HepG2 (cell line): Measurements from ENCODE around the gene NCBP2. TPM values are rescaled to one million over a fixed set of nuclear protein-coding genes. Genes with fewer than 3 reads are reported as not detected.

Experiments
- ARID2 ChIP-seq: sonication (generic); formaldehyde crosslinking; IDR thresholded peaks from 2 replicates; pipeline ENCODE4 v1.8.1; 2022; ENCODE audit warnings: mild to moderate bottlenecking, missing genetic modification reagents, borderline replicate concordance
- FIP1L1 ChIP-seq: fragments of 200-400 bp; formaldehyde crosslinking; IDR thresholded peaks from 2 replicates; pipeline ENCODE4 v1.6.1; 2018; ENCODE audit warnings: low read depth, mild to moderate bottlenecking, low read length, moderate library complexity, borderline replicate concordance; ENCODE audit not compliant: insufficient read depth
- FOSL1 ChIP-seq: sonication (generic); formaldehyde crosslinking; IDR thresholded peaks from 2 replicates; pipeline ENCODE4 v1.9.0; 2021; ENCODE audit warnings: missing genetic modification reagents, borderline replicate concordance
- FOXO1 ChIP-seq: sonication (generic); formaldehyde crosslinking; IDR thresholded peaks from 2 replicates; pipeline ENCODE4 v1.4.0; 2020; ENCODE audit warnings: missing genetic modification reagents
- GABPA ChIP-seq, 2 experiments: IDR thresholded peaks; 2 replicates each; pipeline ENCODE4 v1.6.1; 2011 to 2016; ENCODE audit warnings: low read depth in 2 of 2, low read length in 1 of 2, missing biosample characterization in 1 of 2, missing genetic modification characterization in 1 of 2
- MIER2 ChIP-seq: IDR thresholded peaks from 2 replicates; pipeline ENCODE4 v1.6.1; 2016; ENCODE audit warnings: missing biosample characterization, missing genetic modification reagents
- SCMH1 ChIP-seq: sonication (generic); formaldehyde crosslinking; IDR thresholded peaks from 2 replicates; pipeline ENCODE4 v1.9.0; 2021; ENCODE audit warnings: missing genetic modification reagents, mild to moderate bottlenecking, borderline replicate concordance
- XRCC5 ChIP-seq: fragments of 200-400 bp; formaldehyde crosslinking; optimal IDR thresholded peaks from 2 replicates; pipeline ENCODE3; 2017; ENCODE audit warnings: mild to moderate bottlenecking, low read length
- ZNF124 ChIP-seq: sonication (generic); formaldehyde crosslinking; IDR thresholded peaks from 2 replicates; pipeline ENCODE4 v1.4.0; 2020; ENCODE audit warnings: missing genetic modification reagents
- ZNF430 ChIP-seq: sonication (generic); formaldehyde crosslinking; IDR thresholded peaks from 2 replicates; pipeline ENCODE4 v1.9.0; 2021; ENCODE audit warnings: mild to moderate bottlenecking, missing genetic modification reagents
- ZNF672 ChIP-seq: sonication (generic); formaldehyde crosslinking; IDR thresholded peaks from 2 replicates; pipeline ENCODE4 v1.8.1; 2022; ENCODE audit warnings: missing genetic modification reagents
- polyA plus RNA-seq, 8 experiments: library from polyadenylated mRNA; depleted of rRNA in 3 of 8; stranded (reverse) in 7 of 8; unstranded in 1 of 8; fragments of >200 nt; fragmentation: Illumina TruSeq in 4 of 8; extraction: Trizol in 4 of 8; gene quantifications; 2 replicates each; pipeline versions ENCODE4 v1.2.1 to v1.2.3, GENCODE V29; 2011 to 2016; ENCODE audit warnings: low read depth in 4 of 8, missing spikeins in 1 of 8, mixed read lengths in 1 of 8; ENCODE audit not compliant: insufficient read depth in 1 of 8
- total RNA-seq, 5 experiments: library from RNA; depleted of rRNA; stranded (reverse); fragments of >200 nt; fragmentation: Illumina TruSeq; extraction: Trizol; gene quantifications; 2 replicates each; pipeline ENCODE4 v1.2.3, GENCODE V29; 2016; ENCODE audit warnings: low read depth in 1 of 5
- TF ChIP-seq, protein P1 (sequence below): sonication (generic); formaldehyde crosslinking; IDR thresholded peaks from 2 replicates; pipeline ENCODE4 v1.5.1; 2020; ENCODE audit warnings: missing genetic modification reagents, mild to moderate bottlenecking, borderline replicate concordance
- TF ChIP-seq, protein P2 (sequence below): sonication (generic); formaldehyde crosslinking; IDR thresholded peaks from 2 replicates; pipeline ENCODE4 v1.5.0; 2020; ENCODE audit warnings: mild to moderate bottlenecking, missing genetic modification reagents
- TF ChIP-seq, protein P3 (sequence below): sonication (generic); formaldehyde crosslinking; IDR thresholded peaks from 2 replicates; pipeline ENCODE4 v1.8.1; 2023; ENCODE audit warnings: mild to moderate bottlenecking, missing genetic modification reagents
- TF ChIP-seq, protein P4 (sequence below): sonication (generic); formaldehyde crosslinking; IDR thresholded peaks from 2 replicates; pipeline ENCODE4 v1.4.0; 2020; ENCODE audit warnings: missing genetic modification reagents
- TF ChIP-seq, protein P5 (sequence below): sonication (generic); formaldehyde crosslinking; IDR thresholded peaks from 2 replicates; pipeline ENCODE4 v1.5.1; 2020; ENCODE audit warnings: mild to moderate bottlenecking, missing genetic modification reagents, moderate library complexity

The NCBP2 gene
- total and polyA plus RNA-seq, 2 of the 13 experiments (the other 11 are each of a cell fraction or from before 2014, with no cell fraction given) = 58.7 to 95.5 TPM

DNA sequence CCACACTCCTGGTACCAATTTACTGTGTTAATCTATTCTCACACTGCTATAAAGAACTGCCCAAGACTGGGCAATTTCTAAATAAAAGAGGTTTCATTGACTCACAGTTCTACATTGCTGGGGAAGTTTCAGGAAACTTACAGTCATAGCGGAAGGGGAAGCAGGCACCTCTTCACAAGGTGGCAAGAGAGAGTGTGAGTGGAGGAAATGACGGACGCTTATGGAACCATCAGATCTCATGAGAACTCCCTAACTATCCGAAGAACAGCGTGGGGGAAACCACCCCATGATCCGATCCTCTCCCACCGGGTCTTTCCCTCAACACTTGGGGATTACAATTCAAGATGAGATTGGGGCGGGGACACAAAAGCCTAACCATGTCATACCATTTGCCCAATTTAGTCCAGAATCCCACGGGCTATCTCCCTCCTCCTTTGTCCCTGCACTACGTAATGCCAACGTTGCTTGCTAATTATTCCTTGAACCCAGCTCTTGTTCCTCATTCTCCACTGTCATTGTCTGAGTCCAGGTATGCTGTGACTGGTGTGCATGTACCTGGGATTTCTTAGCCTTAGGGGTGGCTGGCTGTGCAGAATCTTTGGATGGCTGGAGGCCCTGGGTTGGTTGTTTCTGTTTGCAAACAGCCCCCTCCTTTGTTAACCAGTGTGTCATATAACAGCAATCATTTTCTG lies 22.9 kb upstream of the NCBP2 start (continued):
- TF ChIP-seq, protein P1, sequence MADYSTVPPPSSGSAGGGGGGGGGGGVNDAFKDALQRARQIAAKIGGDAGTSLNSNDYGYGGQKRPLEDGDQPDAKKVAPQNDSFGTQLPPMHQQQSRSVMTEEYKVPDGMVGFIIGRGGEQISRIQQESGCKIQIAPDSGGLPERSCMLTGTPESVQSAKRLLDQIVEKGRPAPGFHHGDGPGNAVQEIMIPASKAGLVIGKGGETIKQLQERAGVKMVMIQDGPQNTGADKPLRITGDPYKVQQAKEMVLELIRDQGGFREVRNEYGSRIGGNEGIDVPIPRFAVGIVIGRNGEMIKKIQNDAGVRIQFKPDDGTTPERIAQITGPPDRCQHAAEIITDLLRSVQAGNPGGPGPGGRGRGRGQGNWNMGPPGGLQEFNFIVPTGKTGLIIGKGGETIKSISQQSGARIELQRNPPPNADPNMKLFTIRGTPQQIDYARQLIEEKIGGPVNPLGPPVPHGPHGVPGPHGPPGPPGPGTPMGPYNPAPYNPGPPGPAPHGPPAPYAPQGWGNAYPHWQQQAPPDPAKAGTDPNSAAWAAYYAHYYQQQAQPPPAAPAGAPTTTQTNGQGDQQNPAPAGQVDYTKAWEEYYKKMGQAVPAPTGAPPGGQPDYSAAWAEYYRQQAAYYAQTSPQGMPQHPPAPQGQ (CRISPR knock-in tag) = no peak
- TF ChIP-seq ARID2 (CRISPR knock-in tag) = peak; percentile 34; the same call in 1 of the 2 replicates
- no peak for TF ChIP-seq ZNF672 (CRISPR knock-in tag)
- TF ChIP-seq, protein P2, sequence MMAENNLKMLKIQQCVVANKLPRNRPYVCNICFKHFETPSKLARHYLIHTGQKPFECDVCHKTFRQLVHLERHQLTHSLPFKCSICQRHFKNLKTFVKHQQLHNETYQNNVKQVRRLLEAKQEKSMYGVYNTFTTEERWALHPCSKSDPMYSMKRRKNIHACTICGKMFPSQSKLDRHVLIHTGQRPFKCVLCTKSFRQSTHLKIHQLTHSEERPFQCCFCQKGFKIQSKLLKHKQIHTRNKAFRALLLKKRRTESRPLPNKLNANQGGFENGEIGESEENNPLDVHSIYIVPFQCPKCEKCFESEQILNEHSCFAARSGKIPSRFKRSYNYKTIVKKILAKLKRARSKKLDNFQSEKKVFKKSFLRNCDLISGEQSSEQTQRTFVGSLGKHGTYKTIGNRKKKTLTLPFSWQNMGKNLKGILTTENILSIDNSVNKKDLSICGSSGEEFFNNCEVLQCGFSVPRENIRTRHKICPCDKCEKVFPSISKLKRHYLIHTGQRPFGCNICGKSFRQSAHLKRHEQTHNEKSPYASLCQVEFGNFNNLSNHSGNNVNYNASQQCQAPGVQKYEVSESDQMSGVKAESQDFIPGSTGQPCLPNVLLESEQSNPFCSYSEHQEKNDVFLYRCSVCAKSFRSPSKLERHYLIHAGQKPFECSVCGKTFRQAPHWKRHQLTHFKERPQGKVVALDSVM (CRISPR knock-in tag) = no peak
- TF ChIP-seq, protein P3, sequence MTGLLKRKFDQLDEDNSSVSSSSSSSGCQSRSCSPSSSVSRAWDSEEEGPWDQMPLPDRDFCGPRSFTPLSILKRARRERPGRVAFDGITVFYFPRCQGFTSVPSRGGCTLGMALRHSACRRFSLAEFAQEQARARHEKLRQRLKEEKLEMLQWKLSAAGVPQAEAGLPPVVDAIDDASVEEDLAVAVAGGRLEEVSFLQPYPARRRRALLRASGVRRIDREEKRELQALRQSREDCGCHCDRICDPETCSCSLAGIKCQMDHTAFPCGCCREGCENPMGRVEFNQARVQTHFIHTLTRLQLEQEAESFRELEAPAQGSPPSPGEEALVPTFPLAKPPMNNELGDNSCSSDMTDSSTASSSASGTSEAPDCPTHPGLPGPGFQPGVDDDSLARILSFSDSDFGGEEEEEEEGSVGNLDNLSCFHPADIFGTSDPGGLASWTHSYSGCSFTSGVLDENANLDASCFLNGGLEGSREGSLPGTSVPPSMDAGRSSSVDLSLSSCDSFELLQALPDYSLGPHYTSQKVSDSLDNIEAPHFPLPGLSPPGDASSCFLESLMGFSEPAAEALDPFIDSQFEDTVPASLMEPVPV (CRISPR knock-in tag) = peak; percentile 60; the same call in 1 of the 2 replicates
- TF ChIP-seq GABPA (IDR thresholded peaks at IDR 0.05; ENCODE audit: low read depth, low read length) = no peak
- no peak for TF ChIP-seq GABPA (CRISPR knock-in tag; IDR thresholded peaks at IDR 0.05; ENCODE audit: low read depth)
- TF ChIP-seq, protein P4, sequence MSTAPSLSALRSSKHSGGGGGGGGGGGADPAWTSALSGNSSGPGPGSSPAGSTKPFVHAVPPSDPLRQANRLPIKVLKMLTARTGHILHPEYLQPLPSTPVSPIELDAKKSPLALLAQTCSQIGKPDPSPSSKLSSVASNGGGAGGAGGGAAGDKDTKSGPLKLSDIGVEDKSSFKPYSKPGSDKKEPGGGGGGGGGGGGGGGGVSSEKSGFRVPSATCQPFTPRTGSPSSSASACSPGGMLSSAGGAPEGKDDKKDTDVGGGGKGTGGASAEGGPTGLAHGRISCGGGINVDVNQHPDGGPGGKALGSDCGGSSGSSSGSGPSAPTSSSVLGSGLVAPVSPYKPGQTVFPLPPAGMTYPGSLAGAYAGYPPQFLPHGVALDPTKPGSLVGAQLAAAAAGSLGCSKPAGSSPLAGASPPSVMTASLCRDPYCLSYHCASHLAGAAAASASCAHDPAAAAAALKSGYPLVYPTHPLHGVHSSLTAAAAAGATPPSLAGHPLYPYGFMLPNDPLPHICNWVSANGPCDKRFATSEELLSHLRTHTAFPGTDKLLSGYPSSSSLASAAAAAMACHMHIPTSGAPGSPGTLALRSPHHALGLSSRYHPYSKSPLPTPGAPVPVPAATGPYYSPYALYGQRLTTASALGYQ = no peak
- TF ChIP-seq FOSL1 (CRISPR knock-in tag) = no peak
- no peak for TF ChIP-seq XRCC5
- no peak for TF ChIP-seq MIER2 (CRISPR knock-in tag)
- TF ChIP-seq ZNF430 (CRISPR knock-in tag) = no peak
- TF ChIP-seq ZNF124 (CRISPR knock-in tag) = no peak
- no peak for TF ChIP-seq SCMH1
- no peak for TF ChIP-seq FOXO1 (CRISPR knock-in tag)
- TF ChIP-seq, protein P5, sequence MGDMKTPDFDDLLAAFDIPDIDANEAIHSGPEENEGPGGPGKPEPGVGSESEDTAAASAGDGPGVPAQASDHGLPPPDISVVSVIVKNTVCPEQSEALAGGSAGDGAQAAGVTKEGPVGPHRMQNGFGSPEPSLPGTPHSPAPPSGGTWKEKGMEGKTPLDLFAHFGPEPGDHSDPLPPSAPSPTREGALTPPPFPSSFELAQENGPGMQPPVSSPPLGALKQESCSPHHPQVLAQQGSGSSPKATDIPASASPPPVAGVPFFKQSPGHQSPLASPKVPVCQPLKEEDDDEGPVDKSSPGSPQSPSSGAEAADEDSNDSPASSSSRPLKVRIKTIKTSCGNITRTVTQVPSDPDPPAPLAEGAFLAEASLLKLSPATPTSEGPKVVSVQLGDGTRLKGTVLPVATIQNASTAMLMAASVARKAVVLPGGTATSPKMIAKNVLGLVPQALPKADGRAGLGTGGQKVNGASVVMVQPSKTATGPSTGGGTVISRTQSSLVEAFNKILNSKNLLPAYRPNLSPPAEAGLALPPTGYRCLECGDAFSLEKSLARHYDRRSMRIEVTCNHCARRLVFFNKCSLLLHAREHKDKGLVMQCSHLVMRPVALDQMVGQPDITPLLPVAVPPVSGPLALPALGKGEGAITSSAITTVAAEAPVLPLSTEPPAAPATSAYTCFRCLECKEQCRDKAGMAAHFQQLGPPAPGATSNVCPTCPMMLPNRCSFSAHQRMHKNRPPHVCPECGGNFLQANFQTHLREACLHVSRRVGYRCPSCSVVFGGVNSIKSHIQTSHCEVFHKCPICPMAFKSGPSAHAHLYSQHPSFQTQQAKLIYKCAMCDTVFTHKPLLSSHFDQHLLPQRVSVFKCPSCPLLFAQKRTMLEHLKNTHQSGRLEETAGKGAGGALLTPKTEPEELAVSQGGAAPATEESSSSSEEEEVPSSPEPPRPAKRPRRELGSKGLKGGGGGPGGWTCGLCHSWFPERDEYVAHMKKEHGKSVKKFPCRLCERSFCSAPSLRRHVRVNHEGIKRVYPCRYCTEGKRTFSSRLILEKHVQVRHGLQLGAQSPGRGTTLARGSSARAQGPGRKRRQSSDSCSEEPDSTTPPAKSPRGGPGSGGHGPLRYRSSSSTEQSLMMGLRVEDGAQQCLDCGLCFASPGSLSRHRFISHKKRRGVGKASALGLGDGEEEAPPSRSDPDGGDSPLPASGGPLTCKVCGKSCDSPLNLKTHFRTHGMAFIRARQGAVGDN = no peak
- TF ChIP-seq FIP1L1 = no peak
